CD4-positive, alpha-beta T cell (primary cell): ENCODE measurements around the gene ZNF565. TPM values are rescaled to one million over a fixed set of nuclear protein-coding genes. Genes with fewer than 3 reads are reported as not detected.
A peak's percentile ranks its signal among the peaks of the same experiment; 100 is the strongest.

ENCODE experiments used
- ATAC-seq: fragments of 200-7000 bp; cut with Tn5 transposase; one replicate; pipeline ENCODE4 v1.10.0; 2022; ENCODE audit warnings: mild to moderate bottlenecking; ENCODE audit not compliant: poor library complexity
- CTCF ChIA-PET: fragments of 350-600 bp; sonication (Branson Sonifier 250); formaldehyde crosslinking; loops from one replicate; lab custom pipeline; 2021; ENCODE audit warnings: antibody characterized with exemption, inconsistent platforms; lab: Charles Lee
- POLR2A ChIA-PET: fragments of 350-600 bp; sonication (Branson Sonifier 250); formaldehyde crosslinking; loops from one replicate; lab custom pipeline; 2021; ENCODE audit warnings: antibody characterized with exemption, inconsistent platforms; lab: Charles Lee
- DNase-seq, 14 experiments: peaks; one replicate each; pipeline ENCODE4 v3.0.0-alpha.2; 2013 to 2020; ENCODE audit warnings: mixed read lengths in 2 of 14
- H3K27ac ChIP-seq, 2 donors: one replicate each; pipeline versions ENCODE4 v1.5.1 to v1.7.0; 2013; ENCODE audit warnings: low read length in 2 of 2, low read depth in 1 of 2, mild to moderate bottlenecking in 1 of 2
- H3K27me3 ChIP-seq, 2 experiments: 1 replicate in 1 of 2; 2 replicates in 1 of 2; pipeline versions ENCODE4 v1.6.1 to v1.7.0; 2013; ENCODE audit warnings: low read length in 2 of 2, control low read depth in 1 of 2, mild to moderate bottlenecking in 1 of 2, moderate library complexity in 1 of 2; ENCODE audit not compliant: insufficient read depth in 2 of 2, control insufficient read depth in 1 of 2
- H3K36me3 ChIP-seq: one replicate; pipeline ENCODE4 v1.6.1; 2013; ENCODE audit warnings: low read length, control low read depth; ENCODE audit not compliant: insufficient read depth
- H3K4me1 ChIP-seq: one replicate; pipeline ENCODE4 v1.6.1; 2013; ENCODE audit warnings: low read length, control low read depth; ENCODE audit not compliant: insufficient read depth
- H3K4me3 ChIP-seq: one replicate; pipeline ENCODE4 v1.5.1; 2013; ENCODE audit warnings: mild to moderate bottlenecking, low read length, moderate library complexity
- H3K9me3 ChIP-seq, 2 experiments: 1 replicate in 1 of 2; 2 replicates in 1 of 2; pipeline versions ENCODE4 v1.6.1 to v1.7.0; 2013; ENCODE audit warnings: low read length in 2 of 2, mild to moderate bottlenecking in 2 of 2, control low read depth in 1 of 2, moderate library complexity in 1 of 2; ENCODE audit not compliant: control insufficient read depth in 1 of 2, insufficient read depth in 1 of 2
- H3K27ac Mint-ChIP-seq: one replicate; pipeline ENCODE4 v1.8.0; 2020; ENCODE audit warnings: mixed read lengths
- H3K27me3 Mint-ChIP-seq: one replicate; pipeline ENCODE4 v1.8.0; 2021; ENCODE audit warnings: mixed read lengths
- H3K36me3 Mint-ChIP-seq: one replicate; pipeline ENCODE4 v1.8.0; 2021; ENCODE audit warnings: low read depth, mixed read lengths
- H3K4me1 Mint-ChIP-seq: one replicate; pipeline ENCODE4 v1.8.0; 2021; ENCODE audit warnings: low read depth, mixed read lengths
- H3K4me3 Mint-ChIP-seq: one replicate; pipeline ENCODE4 v1.8.0; 2020; ENCODE audit warnings: mild to moderate bottlenecking, mixed read lengths
- H3K9me3 Mint-ChIP-seq: one replicate; pipeline ENCODE4 v1.8.0; 2020; ENCODE audit warnings: mixed read lengths
- intact Hi-C, 2 experiments: fragments of 100-400 bp; cut with DNase I in 1 of 2; cut with micrococcal nuclease in 1 of 2; formaldehyde crosslinking; loops; one replicate each; pipeline versions ENCODE4 v1.15.1 to v1.9.0; 2023 to 2025; cut with DNase I, micrococcal nuclease
- total RNA-seq, 174 experiments: library from RNA in 2 of 174; stranded (reverse) in 2 of 174; gene quantifications; one replicate each; pipeline ENCODE4 v1.2.3 and lab custom pipeline; 2021 to 2026
- TF ChIP-seq, protein P1 (sequence below): fragments of 200-600 bp; IDR thresholded peaks from one replicate; pipeline ENCODE4 v1.8.0; 2022; ENCODE audit warnings: antibody characterized with exemption, mild to moderate bottlenecking

Gene ZNF565
- total RNA-seq, 2 experiments from 2014 or later, result 7.6 to 8.5 TPM

- peak within 1 kb of the TSS; percentile 76 to 80 for H3K27ac ChIP-seq
- peaks cover 25% of the 10 kb centered on the region for H3K4me1 ChIP-seq
- peak within 1 kb of the TSS; percentile 60 for H3K27ac Mint-ChIP-seq
- intact Hi-C loops, result loop anchor here (1.0 to 5.0 kb wide), 5 partner anchors 11 to 85 kb away; partner anchors contain the start of genes TBCB (in 1 of the 2), THAP8 (in 1 of the 2), WDR62 (in 1 of the 2) and ZNF565 (in 1 of the 2)
- ATAC-seq (peak; percentile 63), DNase-seq (peak; percentile 82 to 95 (median 88))
- CTCF ChIA-PET, result interaction anchor here (1.6 to 2.0 kb wide), 2 partner anchors 12 to 75 kb away, joined by 7 to 15 read pairs; partner anchors contain the start of genes ZNF146 and ZNF565
- H3K4me3 ChIP-seq, result peak within 1 kb of the TSS; percentile 97
- POLR2A ChIA-PET, result interaction anchor here (0.7 to 2.0 kb wide), 6 partner anchors 10 to 187 kb away, joined by 3 to 44 read pairs (median 5); partner anchors contain the start of genes POLR2I, TBCB, ZNF146 and ZNF565
- H3K9me3 ChIP-seq, result no peaks in the 10 kb centered on the region
- TF ChIP-seq, protein P1, sequence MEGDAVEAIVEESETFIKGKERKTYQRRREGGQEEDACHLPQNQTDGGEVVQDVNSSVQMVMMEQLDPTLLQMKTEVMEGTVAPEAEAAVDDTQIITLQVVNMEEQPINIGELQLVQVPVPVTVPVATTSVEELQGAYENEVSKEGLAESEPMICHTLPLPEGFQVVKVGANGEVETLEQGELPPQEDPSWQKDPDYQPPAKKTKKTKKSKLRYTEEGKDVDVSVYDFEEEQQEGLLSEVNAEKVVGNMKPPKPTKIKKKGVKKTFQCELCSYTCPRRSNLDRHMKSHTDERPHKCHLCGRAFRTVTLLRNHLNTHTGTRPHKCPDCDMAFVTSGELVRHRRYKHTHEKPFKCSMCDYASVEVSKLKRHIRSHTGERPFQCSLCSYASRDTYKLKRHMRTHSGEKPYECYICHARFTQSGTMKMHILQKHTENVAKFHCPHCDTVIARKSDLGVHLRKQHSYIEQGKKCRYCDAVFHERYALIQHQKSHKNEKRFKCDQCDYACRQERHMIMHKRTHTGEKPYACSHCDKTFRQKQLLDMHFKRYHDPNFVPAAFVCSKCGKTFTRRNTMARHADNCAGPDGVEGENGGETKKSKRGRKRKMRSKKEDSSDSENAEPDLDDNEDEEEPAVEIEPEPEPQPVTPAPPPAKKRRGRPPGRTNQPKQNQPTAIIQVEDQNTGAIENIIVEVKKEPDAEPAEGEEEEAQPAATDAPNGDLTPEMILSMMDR, result no peak
- H3K9me3 Mint-ChIP-seq, result no peaks in the 10 kb centered on the region
- peaks cover 41% of the 10 kb centered on the region for H3K36me3 Mint-ChIP-seq
- H3K4me3 Mint-ChIP-seq, result peak within 1 kb of the TSS; percentile 89
- no peaks in the 10 kb centered on the region for H3K27me3 Mint-ChIP-seq
- no peaks in the 10 kb centered on the region for H3K27me3 ChIP-seq
- peaks cover 21% of the 10 kb centered on the region for H3K36me3 ChIP-seq
- peaks cover 22% of the 10 kb centered on the region for H3K4me1 Mint-ChIP-seq
These were observed 74.8 kb downstream of the ZNF565 start, which contains the start of gene CAPNS1 for GRCh38 chr19:36139473-36140303. Gene CAPNS1, plus strand, starts transcription at chr19:36140066. Its CDS starts 946 bp downstream, at chr19:36141012.

DNA sequence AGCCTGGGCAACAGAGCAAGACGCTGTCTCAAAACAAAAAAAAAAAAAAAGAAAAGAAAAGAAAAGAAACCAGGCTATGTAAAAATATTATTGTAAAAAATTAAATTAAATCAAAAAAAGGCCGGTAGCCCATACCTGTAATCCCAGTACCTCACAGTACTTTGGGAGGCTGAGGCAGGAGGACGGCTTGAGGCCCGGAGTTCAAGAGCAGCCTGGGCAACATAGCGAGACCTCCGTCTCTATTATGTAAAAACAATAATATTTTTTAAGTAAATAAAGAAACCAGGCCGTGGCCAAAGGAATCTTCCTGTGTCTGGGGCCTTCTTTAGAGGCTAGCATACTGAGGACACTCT, 75.4 kb downstream of the ZNF565 start:
- H3K9me3 ChIP-seq, result no peaks in the 10 kb centered on the region
- intact Hi-C loops, result loop anchor here in 1 of 2 experiments (1.0 kb wide), 1 partner anchor 11 kb away; no protein-coding TSS in a partner anchor

More for the DNA sequence above, 75.4 kb downstream of the ZNF565 start:
- DNase-seq, result no peak
- H3K27ac ChIP-seq, result peak overlapping the region; percentile 76 to 80
- Mint-ChIP-seq H3K4me1 (peaks cover 22% of the 10 kb centered on the region), H3K27ac (peak overlapping the region; percentile 60), H3K4me3 (peak overlapping the region; percentile 89), H3K36me3 (peaks cover 38% of the 10 kb centered on the region), H3K9me3 (no peaks in the 10 kb centered on the region), H3K27me3 (no peaks in the 10 kb centered on the region)
- ATAC-seq, result no peak
- POLR2A ChIA-PET, result interaction anchor here (0.6 to 2.6 kb wide), 7 partner anchors 10 to 187 kb away, joined by 3 to 44 read pairs (median 7); partner anchors contain the start of genes POLR2I, TBCB, ZNF146 and ZNF565
- H3K27me3 ChIP-seq, result no peaks in the 10 kb centered on the region
- peaks cover 25% of the 10 kb centered on the region for H3K4me1 ChIP-seq
- H3K4me3 ChIP-seq, result peak overlapping the region; percentile 97
- TF ChIP-seq, protein P1, result no peak
- H3K36me3 ChIP-seq, result peaks cover 15% of the 10 kb centered on the region
- CTCF ChIA-PET, result interaction anchor here (0.7 to 2.0 kb wide), 2 partner anchors 11 to 22 kb away, joined by 5 to 15 read pairs; no protein-coding TSS in a partner anchor
